Liver (tissue), 9 donors: ENCODE results near the gene KRT85. TPM values are rescaled to one million over a fixed set of nuclear protein-coding genes. Genes with fewer than 3 reads are reported as not detected.

Source experiments
- DNase-seq: peaks from one replicate; pipeline ENCODE4 v3.0.0-alpha.2; 2017; ENCODE audit warnings: low spot score
- H3K27ac ChIP-seq, 2 donors: one replicate each; pipeline ENCODE4 v1.7.0; 2013; ENCODE audit warnings: inconsistent platforms in 2 of 2, low read length in 2 of 2, control low read depth in 1 of 2, low read depth in 1 of 2, mild to moderate bottlenecking in 1 of 2
- H3K27me3 ChIP-seq, 4 donors: one replicate each; pipeline versions ENCODE4 v1.6.1 to v1.7.0; 2013; ENCODE audit warnings: low read length in 3 of 4, inconsistent platforms in 1 of 4, mild to moderate bottlenecking in 1 of 4, moderate library complexity in 1 of 4; ENCODE audit not compliant: control insufficient read depth in 4 of 4, insufficient read depth in 4 of 4
- H3K36me3 ChIP-seq, 4 donors: one replicate each; pipeline versions ENCODE4 v1.6.1 to v1.7.0; 2013; ENCODE audit warnings: low read length in 3 of 4, mild to moderate bottlenecking in 3 of 4, low read depth in 1 of 4, moderate library complexity in 1 of 4; ENCODE audit not compliant: control insufficient read depth in 4 of 4, insufficient read depth in 3 of 4
- H3K4me1 ChIP-seq, 4 donors: one replicate each; pipeline versions ENCODE4 v1.6.1 to v1.7.0; 2013; ENCODE audit warnings: low read length in 3 of 4, mild to moderate bottlenecking in 3 of 4, moderate library complexity in 1 of 4; ENCODE audit not compliant: control insufficient read depth in 4 of 4, insufficient read depth in 4 of 4
- H3K4me3 ChIP-seq, 3 donors: one replicate each; pipeline versions ENCODE4 v1.6.1 to v1.7.0; 2013; ENCODE audit warnings: low read length in 3 of 3, control low read depth in 1 of 3, low read depth in 1 of 3, mild to moderate bottlenecking in 1 of 3
- H3K9ac ChIP-seq, 2 donors: one replicate each; pipeline ENCODE4 v1.7.0; 2013; ENCODE audit warnings: low read length in 2 of 2, mild to moderate bottlenecking in 2 of 2, moderate library complexity in 2 of 2, control low read depth in 1 of 2, low read depth in 1 of 2
- H3K9me3 ChIP-seq, 4 donors: one replicate each; pipeline versions ENCODE4 v1.6.1 to v1.7.0; 2013; ENCODE audit warnings: low read length in 3 of 4; ENCODE audit not compliant: control insufficient read depth in 4 of 4
- CTCF ChIP-seq: fragments of 150-350 bp; IDR thresholded peaks from 2 replicates; pipeline ENCODE4 v1.5.1; 2017; ENCODE audit warnings: improper control_type of control experiment, low read depth, low read length; ENCODE audit not compliant: missing input control
- EGR1 ChIP-seq, 2 donors: IDR thresholded peaks; 2 replicates each; pipeline ENCODE4 v1.6.1; 2016 to 2018; ENCODE audit warnings: antibody characterized with exemption in 2 of 2, low read depth in 2 of 2
- FOXA1 ChIP-seq: IDR thresholded peaks from 2 replicates; pipeline ENCODE4 v1.6.1; 2016; ENCODE audit warnings: antibody characterized with exemption
- FOXA2 ChIP-seq: IDR thresholded peaks from 2 replicates; pipeline ENCODE4 v1.6.1; 2016; ENCODE audit warnings: antibody characterized with exemption
- HNF4G ChIP-seq: IDR thresholded peaks from 2 replicates; pipeline ENCODE4 v1.6.1; 2016; ENCODE audit warnings: antibody characterized with exemption
- JUND ChIP-seq, 2 donors: IDR thresholded peaks; 2 replicates each; pipeline ENCODE4 v1.6.1; 2016; ENCODE audit warnings: antibody characterized with exemption in 2 of 2
- MAX ChIP-seq: IDR thresholded peaks from 2 replicates; pipeline ENCODE4 v1.6.1; 2016; ENCODE audit warnings: antibody characterized with exemption
- NR2F2 ChIP-seq: IDR thresholded peaks from 2 replicates; pipeline ENCODE4 v1.6.1; 2016; ENCODE audit warnings: antibody characterized with exemption
- RAD21 ChIP-seq, 2 donors: IDR thresholded peaks; 2 replicates each; pipeline ENCODE4 v1.6.1; 2016; ENCODE audit warnings: antibody characterized with exemption in 2 of 2, mild to moderate bottlenecking in 2 of 2
- RXRA ChIP-seq, 2 donors: IDR thresholded peaks; 2 replicates each; pipeline ENCODE4 v1.6.1; 2017 to 2018; ENCODE audit warnings: antibody characterized with exemption in 2 of 2, mild to moderate bottlenecking in 1 of 2
- SP1 ChIP-seq: IDR thresholded peaks from 2 replicates; pipeline ENCODE4 v1.6.1; 2018; ENCODE audit warnings: antibody characterized with exemption, mild to moderate bottlenecking
- YY1 ChIP-seq: IDR thresholded peaks from 2 replicates; pipeline ENCODE4 v1.6.1; 2016; ENCODE audit warnings: antibody characterized with exemption, mild to moderate bottlenecking
- ZBTB33 ChIP-seq: IDR thresholded peaks from 2 replicates; pipeline ENCODE4 v1.6.1; 2016; ENCODE audit warnings: antibody characterized with exemption
- WGBS: extraction: QIAGEN DNeasy Blood & Tissue Kit; methylation state at CpG from one replicate; pipeline ENCODE4 v1.1.7; 2013; 5-methylcytosine and 5-hydroxymethylcytosine counted together
- polyA plus RNA-seq, 2 donors: library from polyadenylated mRNA; stranded (reverse) in 1 of 2; unstranded in 1 of 2; fragments of 200-250 nt in 1 of 2; fragments of >200 nt in 1 of 2; fragmentation: Nextera tagmentation in 1 of 2; extraction: Ambion mirVana in 1 of 2; gene quantifications; one replicate each; pipeline versions ENCODE4 v1.2.1 to v1.2.3, GENCODE V29; 2013 to 2015
- total RNA-seq, 2 donors: library from RNA; depleted of rRNA; stranded (reverse); fragments of >200 nt; gene quantifications; one replicate each; pipeline ENCODE4 v1.2.3, GENCODE V29; 2014
- donor health status: healthy.
- donor health status: healthy.
- donor health status: healthy.
- donor health status: healthy.
- donor health status: healthy.

The KRT85 gene
- total and polyA plus RNA-seq, 4 donors, result not detected

GRCh38 chr12:52353766-52354165 lies 13.5 kb downstream of the KRT85 start:
- WGBS, result 80% methylated on average over 3 of the region's 3 CpGs
- H3K9me3 ChIP-seq, result no peaks in the 10 kb centered on the region
- no peak overlapping the region for H3K4me3 ChIP-seq
- no peak overlapping the region for H3K9ac ChIP-seq
- no peak for DNase-seq
- H3K4me1 ChIP-seq, result peaks cover 0 to 13% (median 6%) of the 10 kb centered on the region in 4 donors
- TF ChIP-seq RXRA (IDR thresholded peaks at IDR 0.05), result no peak
- no peaks in the 10 kb centered on the region for H3K36me3 ChIP-seq
- no peaks in the 10 kb centered on the region for H3K27me3 ChIP-seq
- no peak overlapping the region for H3K27ac ChIP-seq

GRCh38 chr12:52352951-52353350 lies 14.3 kb downstream of the KRT85 start:
- 89% methylated on average over 2 of the region's 2 CpGs for WGBS
- Histone ChIP-seq H3K4me1 (peaks cover 0 to 13% (median 6%) of the 10 kb centered on the region in 4 donors), H3K4me3 (no peak overlapping the region), H3K9me3 (no peaks in the 10 kb centered on the region), H3K27ac (no peak overlapping the region), H3K27me3 (no peaks in the 10 kb centered on the region), H3K9ac (no peak overlapping the region), H3K36me3 (no peaks in the 10 kb centered on the region)
- TF ChIP-seq CTCF (no peak), HNF4G (no peak), FOXA2 (no peak), SP1 (no peak), MAX (no peak), RAD21 (IDR thresholded peaks at IDR 0.05) (no peak), FOXA1 (no peak), RXRA (IDR thresholded peaks at IDR 0.05) (no peak), YY1 (no peak), ZBTB33 (no peak), NR2F2 (no peak), JUND (IDR thresholded peaks at IDR 0.05) (no peak), EGR1 (IDR thresholded peaks at IDR 0.05; ENCODE audit: low read depth in 2 of 2) (no peak)
- no peak for DNase-seq

GRCh38 chr12:52351196-52352059 lies 15.9 kb downstream of the KRT85 start:
- TF ChIP-seq RXRA (IDR thresholded peaks at IDR 0.05) (peak in 1 of 2 donors; percentile 48), JUND (IDR thresholded peaks at IDR 0.05) (no peak)
- H3K27ac ChIP-seq, result no peak overlapping the region
- 21% methylated on average over 9 of the region's 9 CpGs for WGBS
- H3K4me1 ChIP-seq, result peaks cover 0 to 13% (median 6%) of the 10 kb centered on the region in 4 donors
- H3K9ac ChIP-seq, result no peak overlapping the region
- no peak overlapping the region for H3K4me3 ChIP-seq
- no peak for DNase-seq
- no peaks in the 10 kb centered on the region for H3K36me3 ChIP-seq
- no peaks in the 10 kb centered on the region for H3K27me3 ChIP-seq
- H3K9me3 ChIP-seq, result no peaks in the 10 kb centered on the region
